Thoracic aorta (tissue), 2 donors: ENCODE data around the gene B4GALT1. TPM values are rescaled to one million over a fixed set of nuclear protein-coding genes. Genes with fewer than 3 reads are reported as not detected.
A peak's percentile ranks its signal among the peaks of the same experiment; 100 is the strongest.

ENCODE experiments used
- ATAC-seq: fragments of 150-250 bp; one replicate; pipeline ENCODE4 v1.8.0; 2017; ENCODE audit warnings: low read depth; ENCODE audit not compliant: insufficient number of reproducible peaks, low FRiP score
- DNase-seq: peaks from one replicate; pipeline ENCODE4 v3.0.0-alpha.2; 2020; ENCODE audit warnings: low spot score
- H3K27ac ChIP-seq, 2 donors: fragments of 200-600 bp; sonication (generic); 1 replicate in 1 of 2; 2 replicates in 1 of 2; pipeline ENCODE4 v1.5.1; 2016; ENCODE audit warnings: mild to moderate bottlenecking in 2 of 2, moderate library complexity in 2 of 2
- H3K27me3 ChIP-seq: fragments of 200-600 bp; sonication (generic); replicated peaks from 2 replicates; pipeline ENCODE4 v1.6.0; 2016; ENCODE audit warnings: mild to moderate bottlenecking; ENCODE audit not compliant: insufficient read depth
- H3K36me3 ChIP-seq: fragments of 200-600 bp; sonication (generic); one replicate; pipeline ENCODE4 v1.5.1; 2016
- H3K4me1 ChIP-seq, 2 donors: fragments of 200-600 bp; sonication (generic); 1 replicate in 1 of 2; 2 replicates in 1 of 2; pipeline versions ENCODE4 v1.5.1 to v1.6.0; 2016; ENCODE audit warnings: low read depth in 2 of 2, mild to moderate bottlenecking in 1 of 2; ENCODE audit not compliant: control insufficient read depth in 1 of 2
- H3K4me3 ChIP-seq: fragments of 200-600 bp; sonication (generic); 2 replicates; pipeline ENCODE4 v1.5.1; 2016; ENCODE audit warnings: mild to moderate bottlenecking
- H3K9me3 ChIP-seq: fragments of 200-600 bp; sonication (generic); 2 replicates; pipeline ENCODE4 v1.5.1; 2016
- total RNA-seq, 2 donors: library from RNA; depleted of rRNA; stranded (reverse); fragments of >200 nt; gene quantifications; one replicate each; pipeline versions ENCODE4 v1.1.0 to v1.2.3, GENCODE V29; 2016
- TF ChIP-seq, protein P1 (sequence below): fragments of 200-600 bp; sonication (generic); IDR thresholded peaks from one replicate; pipeline ENCODE4 v1.5.1; 2019; ENCODE audit warnings: antibody characterized with exemption

The B4GALT1 gene
- total RNA-seq, 2 donors from 2014 or later = 59.4 to 86.6 TPM

DNA sequence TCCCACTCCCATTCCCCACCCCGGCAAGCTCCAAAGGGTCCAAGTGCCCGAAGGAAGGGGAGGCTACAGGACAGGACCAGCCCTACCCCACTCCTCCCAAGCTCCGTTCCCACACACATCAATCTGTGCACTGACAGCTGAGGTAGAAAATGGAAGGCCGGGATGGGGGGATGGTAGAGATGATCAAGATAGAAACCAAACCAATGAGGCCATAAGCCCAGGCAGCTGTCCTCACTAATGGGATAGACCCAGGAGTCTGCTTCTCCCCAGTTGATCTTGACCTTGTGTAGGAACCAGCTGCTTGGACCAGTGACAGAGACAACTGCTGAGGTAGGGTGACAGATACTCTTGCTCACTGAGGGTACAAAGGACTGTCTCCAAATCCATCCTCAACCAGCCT, 38.6 kb downstream of the B4GALT1 start:
- Histone ChIP-seq H3K36me3 (peaks cover 24% of the 10 kb centered on the region), H3K9me3 (no peaks in the 10 kb centered on the region), H3K4me3 (no peak overlapping the region), H3K27me3 (no peaks in the 10 kb centered on the region), H3K27ac (no peak overlapping the region), H3K4me1 (peaks cover 42 to 69% of the 10 kb centered on the region in 2 donors)
- TF ChIP-seq, protein P1, sequence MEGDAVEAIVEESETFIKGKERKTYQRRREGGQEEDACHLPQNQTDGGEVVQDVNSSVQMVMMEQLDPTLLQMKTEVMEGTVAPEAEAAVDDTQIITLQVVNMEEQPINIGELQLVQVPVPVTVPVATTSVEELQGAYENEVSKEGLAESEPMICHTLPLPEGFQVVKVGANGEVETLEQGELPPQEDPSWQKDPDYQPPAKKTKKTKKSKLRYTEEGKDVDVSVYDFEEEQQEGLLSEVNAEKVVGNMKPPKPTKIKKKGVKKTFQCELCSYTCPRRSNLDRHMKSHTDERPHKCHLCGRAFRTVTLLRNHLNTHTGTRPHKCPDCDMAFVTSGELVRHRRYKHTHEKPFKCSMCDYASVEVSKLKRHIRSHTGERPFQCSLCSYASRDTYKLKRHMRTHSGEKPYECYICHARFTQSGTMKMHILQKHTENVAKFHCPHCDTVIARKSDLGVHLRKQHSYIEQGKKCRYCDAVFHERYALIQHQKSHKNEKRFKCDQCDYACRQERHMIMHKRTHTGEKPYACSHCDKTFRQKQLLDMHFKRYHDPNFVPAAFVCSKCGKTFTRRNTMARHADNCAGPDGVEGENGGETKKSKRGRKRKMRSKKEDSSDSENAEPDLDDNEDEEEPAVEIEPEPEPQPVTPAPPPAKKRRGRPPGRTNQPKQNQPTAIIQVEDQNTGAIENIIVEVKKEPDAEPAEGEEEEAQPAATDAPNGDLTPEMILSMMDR = no peak
- no peak for DNase-seq
- no peak for ATAC-seq

DNA sequence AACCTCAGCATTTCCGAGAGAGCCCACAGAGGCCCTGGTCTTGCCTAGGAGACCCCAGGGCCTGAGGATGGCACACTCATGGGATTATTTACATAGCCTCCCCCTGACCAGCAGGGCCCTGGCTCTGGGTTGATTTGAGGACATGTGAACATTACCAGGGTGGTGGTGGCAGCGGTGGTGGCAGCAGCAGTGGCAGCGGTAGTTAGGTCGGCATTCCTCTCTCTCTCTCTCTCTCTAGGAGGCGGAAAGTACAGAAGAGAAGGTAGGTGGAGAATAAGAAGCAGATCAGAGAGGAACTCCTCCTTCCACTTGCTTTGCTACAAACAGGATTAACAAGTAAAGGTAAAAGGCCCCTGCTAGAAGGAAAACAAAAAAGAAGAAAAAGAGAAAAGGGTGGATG, 39.3 kb downstream of the B4GALT1 start:
- H3K36me3 ChIP-seq = peaks cover 17% of the 10 kb centered on the region
- DNase-seq (no peak), ATAC-seq (no peak)
- H3K9me3 ChIP-seq = no peaks in the 10 kb centered on the region
- TF ChIP-seq, protein P1 = no peak
- H3K4me1 ChIP-seq = peaks cover 42 to 69% of the 10 kb centered on the region in 2 donors
- H3K27ac ChIP-seq = no peak overlapping the region
- no peaks in the 10 kb centered on the region for H3K27me3 ChIP-seq
- no peak overlapping the region for H3K4me3 ChIP-seq

DNA sequence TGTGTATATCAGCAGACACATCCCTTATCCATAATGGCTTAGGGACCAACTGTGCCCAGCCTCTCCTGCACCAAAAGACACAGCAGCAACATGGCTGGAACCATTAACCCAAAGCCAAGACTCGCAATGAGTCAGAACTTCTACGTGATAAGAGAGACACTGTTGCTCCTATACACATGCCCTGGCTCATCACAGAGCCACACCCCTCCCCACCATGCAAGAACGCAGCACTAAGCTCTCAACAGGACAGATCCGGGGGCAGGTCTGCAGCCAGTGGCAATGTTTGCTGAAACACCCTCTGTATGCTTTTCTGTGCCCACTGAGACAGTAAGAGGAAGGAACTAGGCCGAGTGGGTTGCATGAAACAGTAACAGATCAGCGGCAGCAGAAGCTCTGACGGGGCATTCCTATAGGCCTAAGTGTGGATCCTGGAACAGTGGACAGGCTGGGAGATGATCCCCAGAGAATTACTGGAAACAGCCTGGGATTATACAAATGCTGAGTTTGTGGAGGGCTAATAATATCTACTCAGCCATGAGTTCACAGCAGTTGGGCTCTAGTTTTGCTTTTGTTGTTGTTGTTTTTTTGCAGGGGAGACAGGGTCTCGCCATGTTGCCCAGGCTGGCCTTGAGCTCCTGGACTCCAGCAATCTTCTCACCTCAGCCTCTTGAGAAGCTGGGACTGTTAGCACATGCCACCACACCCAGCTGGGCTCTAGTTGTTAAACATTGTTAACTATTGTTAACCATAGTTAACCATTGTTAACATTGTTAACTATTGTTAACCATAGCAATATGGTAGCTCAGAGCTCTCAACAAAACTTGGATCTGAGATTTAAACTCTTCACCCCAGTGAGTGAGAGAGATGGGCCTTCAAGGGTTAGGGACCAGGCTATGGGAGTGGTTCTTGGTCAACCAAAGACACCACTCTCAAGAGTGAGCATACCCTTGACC, 41.0 kb downstream of the B4GALT1 start:
- Histone ChIP-seq H3K27ac (no peak overlapping the region), H3K36me3 (peaks cover 17% of the 10 kb centered on the region)
- no peak for ATAC-seq

DNA sequence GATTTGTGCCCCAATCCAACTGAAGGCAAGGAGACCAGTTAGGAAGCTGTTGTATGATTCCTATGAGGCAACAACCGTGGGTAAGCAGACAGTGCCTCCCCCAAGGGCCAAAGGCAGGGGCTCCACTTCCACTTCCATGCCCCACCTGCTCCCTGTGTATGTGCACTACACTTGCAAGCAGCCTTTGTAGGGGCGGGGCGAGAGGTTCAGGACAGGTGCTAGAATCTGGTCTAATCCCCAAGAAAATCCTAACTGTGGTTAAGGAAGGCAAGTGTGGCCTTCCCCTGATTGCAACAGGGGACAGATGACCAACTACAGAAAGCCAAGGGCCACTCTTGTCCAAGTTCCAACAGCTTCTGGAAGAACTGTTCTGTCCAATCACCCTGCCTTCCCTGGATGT, 41.7 kb downstream of the B4GALT1 start:
- H3K4me3 ChIP-seq = no peak overlapping the region
- peaks cover 25 to 49% of the 10 kb centered on the region in 2 donors for H3K4me1 ChIP-seq
- no peak overlapping the region for H3K27ac ChIP-seq
- TF ChIP-seq, protein P1 = no peak
- DNase-seq (no peak), ATAC-seq (no peak)
- peaks cover 17% of the 10 kb centered on the region for H3K36me3 ChIP-seq
- no peaks in the 10 kb centered on the region for H3K9me3 ChIP-seq
- no peaks in the 10 kb centered on the region for H3K27me3 ChIP-seq

More for the DNA sequence above, 41.0 kb downstream of the B4GALT1 start:
- no peak for DNase-seq
- no peaks in the 10 kb centered on the region for H3K9me3 ChIP-seq
- TF ChIP-seq, protein P1 = no peak
- H3K4me3 ChIP-seq = no peak overlapping the region
- H3K4me1 ChIP-seq = peaks cover 32 to 56% of the 10 kb centered on the region in 2 donors
- no peaks in the 10 kb centered on the region for H3K27me3 ChIP-seq

DNA sequence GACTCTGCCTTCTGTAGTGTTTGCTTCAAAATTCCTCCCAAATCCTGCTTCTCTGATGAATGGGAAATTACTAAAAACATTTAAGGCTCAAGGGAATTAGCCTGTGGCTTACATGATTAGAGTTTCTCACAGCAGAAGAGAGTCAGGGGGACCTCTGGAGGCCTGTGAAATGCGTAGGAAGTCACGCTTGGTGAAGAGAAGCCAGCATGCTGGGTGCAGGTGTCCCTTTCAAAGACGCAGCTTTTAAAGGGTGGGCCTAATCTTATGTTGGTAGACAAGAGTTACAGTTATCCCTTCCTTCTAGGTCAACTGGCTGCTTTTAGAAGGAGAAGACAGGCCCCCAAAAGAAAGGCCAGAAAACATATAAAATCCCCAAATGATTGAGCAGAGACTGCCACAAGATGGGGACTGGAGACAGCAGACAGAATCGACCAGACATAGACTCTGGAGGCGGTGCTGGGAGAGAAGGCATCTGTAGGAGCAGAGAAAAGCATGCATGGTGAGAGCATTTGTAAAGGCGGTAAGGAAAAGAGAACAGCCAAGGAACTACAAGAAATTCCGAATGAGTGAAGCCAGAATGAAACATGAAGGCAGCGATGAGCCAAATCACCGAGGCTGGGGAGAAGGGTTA, 42.3 kb downstream of the B4GALT1 start:
- Histone ChIP-seq H3K27me3 (no peaks in the 10 kb centered on the region), H3K36me3 (peaks cover 20% of the 10 kb centered on the region), H3K4me3 (no peak overlapping the region), H3K27ac (peak overlapping the region in 1 of 2 donors; percentile 55), H3K9me3 (no peaks in the 10 kb centered on the region), H3K4me1 (peaks cover 19 to 43% of the 10 kb centered on the region in 2 donors)
- no peak for DNase-seq
- TF ChIP-seq, protein P1 = no peak
- ATAC-seq = no peak
